ENCODE data around the gene EPB41L4B.

DNA sequence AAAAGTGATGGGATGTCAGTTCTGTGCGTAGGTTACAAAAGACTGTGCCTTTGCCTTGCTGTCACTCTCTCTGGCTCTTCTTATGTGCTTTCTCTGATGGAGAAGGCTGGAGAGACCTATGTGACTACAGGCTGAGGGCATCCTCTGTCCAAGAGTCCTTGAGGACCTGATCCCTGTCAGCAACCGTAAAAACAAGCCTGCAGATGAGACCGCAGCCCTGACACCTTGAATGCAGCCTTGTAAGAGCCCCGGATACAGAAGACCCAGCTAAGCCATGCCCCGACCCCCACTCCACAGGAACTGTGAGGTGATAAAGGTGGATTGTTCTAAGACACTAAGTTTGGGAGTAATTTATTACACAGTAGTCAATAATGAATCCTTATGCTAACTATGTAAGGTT lies 121.2 kb downstream of the EPB41L4B start:
- TF ChIP-seq POLR2AphosphoS5 (IDR thresholded peaks at IDR 0.05; ENCODE audit: low read depth, low read length) (no peak), POLR2A (IDR thresholded peaks at IDR 0.05; ENCODE audit: low read depth, low read length) (no peak), TAF1 (IDR thresholded peaks at IDR 0.05; ENCODE audit: low read depth, low read length) (no peak), POU2F2 (IDR thresholded peaks at IDR 0.05; ENCODE audit: low read depth, low read length) (no peak), SPI1 (IDR thresholded peaks at IDR 0.05; ENCODE audit: low read depth, low read length) (no peak), PAX5 (IDR thresholded peaks at IDR 0.05; ENCODE audit: insufficient read depth, low read length, severe bottlenecking) (no peak)

All from GM12891 (cell line).